Epithelial cell of esophagus (primary cell): ENCODE measurements around the gene SIX5.
A peak's percentile ranks its signal among the peaks of the same experiment; 100 is the strongest.

ENCODE experiments used
- DNase-seq: peaks from one replicate; pipeline ENCODE4 v3.0.0; 2010; ENCODE audit warnings: low read depth
- H3K4me3 ChIP-seq: 2 replicates; pipeline ENCODE4 v1.5.1; 2011; ENCODE audit warnings: mild to moderate bottlenecking, low read length, control low read depth
- TF ChIP-seq, protein P1 (sequence below): IDR thresholded peaks from 2 replicates; pipeline ENCODE4 v1.5.1; 2011; ENCODE audit warnings: low read depth, mild to moderate bottlenecking, low read length, control low read depth, inconsistent platforms; ENCODE audit not compliant: insufficient read depth; ENCODE audit errors: missing control alignments

SIX5 gene

DNA sequence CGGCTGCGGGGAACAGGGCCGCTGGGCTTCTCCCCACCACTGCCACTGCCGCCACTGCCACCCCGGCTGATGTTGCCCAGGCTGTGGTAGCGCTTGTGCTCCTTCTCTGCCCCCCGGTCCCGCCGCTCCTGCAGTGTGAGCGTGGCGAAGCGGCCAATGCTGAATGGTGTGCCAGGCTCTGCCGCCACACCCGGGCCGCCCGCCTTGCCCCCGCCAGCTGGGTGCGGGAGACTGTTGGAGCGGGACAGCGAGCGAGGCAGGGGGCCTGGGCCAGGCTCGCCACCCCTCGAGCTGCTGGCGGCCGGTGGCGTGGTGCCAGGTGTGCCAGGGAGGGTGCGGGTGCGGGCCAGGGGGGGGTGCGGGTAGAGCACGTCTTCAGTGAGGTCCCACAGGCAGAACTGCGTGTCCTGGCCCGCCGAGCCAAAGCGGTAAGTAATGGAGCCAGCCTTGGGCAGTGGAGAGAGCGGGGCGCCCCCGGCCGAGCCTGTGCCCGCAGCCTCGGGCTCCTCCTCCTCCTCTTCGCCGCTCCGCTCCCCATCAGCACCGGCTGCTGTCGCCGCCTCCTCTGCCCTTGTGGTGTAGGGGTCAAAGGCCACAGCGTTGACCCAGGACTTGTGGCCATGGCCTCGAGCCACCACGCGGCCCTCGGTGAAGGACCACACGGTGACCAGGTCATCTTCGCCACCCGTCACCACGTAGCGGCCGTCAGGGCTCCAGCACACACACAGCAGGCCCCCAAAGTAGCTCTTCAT lies 16.9 kb upstream of the SIX5 start:
- DNase-seq, result no peak
- TF ChIP-seq, protein P1, sequence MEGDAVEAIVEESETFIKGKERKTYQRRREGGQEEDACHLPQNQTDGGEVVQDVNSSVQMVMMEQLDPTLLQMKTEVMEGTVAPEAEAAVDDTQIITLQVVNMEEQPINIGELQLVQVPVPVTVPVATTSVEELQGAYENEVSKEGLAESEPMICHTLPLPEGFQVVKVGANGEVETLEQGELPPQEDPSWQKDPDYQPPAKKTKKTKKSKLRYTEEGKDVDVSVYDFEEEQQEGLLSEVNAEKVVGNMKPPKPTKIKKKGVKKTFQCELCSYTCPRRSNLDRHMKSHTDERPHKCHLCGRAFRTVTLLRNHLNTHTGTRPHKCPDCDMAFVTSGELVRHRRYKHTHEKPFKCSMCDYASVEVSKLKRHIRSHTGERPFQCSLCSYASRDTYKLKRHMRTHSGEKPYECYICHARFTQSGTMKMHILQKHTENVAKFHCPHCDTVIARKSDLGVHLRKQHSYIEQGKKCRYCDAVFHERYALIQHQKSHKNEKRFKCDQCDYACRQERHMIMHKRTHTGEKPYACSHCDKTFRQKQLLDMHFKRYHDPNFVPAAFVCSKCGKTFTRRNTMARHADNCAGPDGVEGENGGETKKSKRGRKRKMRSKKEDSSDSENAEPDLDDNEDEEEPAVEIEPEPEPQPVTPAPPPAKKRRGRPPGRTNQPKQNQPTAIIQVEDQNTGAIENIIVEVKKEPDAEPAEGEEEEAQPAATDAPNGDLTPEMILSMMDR, result no peak
- no peak overlapping the region for H3K4me3 ChIP-seq

DNA sequence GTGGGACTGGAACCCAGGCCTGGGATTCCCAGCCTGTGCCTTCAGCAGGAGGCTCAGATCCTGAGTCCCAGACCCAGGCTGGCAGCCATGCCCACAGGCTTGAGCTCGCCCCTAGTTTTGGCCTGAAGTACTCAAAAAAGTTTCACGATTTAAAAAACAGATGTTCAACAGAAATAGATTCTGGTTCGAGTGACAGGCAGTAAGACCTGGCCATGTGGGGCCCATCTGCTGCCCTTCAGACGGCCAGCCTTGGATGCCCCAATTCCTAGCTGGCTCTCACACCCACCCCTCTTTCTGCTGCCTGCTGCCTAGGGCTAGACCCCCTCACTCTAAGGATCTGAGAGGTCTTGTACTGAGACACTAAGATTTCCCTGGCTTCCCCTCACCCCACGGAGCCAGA lies 16.0 kb upstream of the SIX5 start:
- TF ChIP-seq, protein P1, result no peak
- no peak overlapping the region for H3K4me3 ChIP-seq
- no peak for DNase-seq

DNA sequence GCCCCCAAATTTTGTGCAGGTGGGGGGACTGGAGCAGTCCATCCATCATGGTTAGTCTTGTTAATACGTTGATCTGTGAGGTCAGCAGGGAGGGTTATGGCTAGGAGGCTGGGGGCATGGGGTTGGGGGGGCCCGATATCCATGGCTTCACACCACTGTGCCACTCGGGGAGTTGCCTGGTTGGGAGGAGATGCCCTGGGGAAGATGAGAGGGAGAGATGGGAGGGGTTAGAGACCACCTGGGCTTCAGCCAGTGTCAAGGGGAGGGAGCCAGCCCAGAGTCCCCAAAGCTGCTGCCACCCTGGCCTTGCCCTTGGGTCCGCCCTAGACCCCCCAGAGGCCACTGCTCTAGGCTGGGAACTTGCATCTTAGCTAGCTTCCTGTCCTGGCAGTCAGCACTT lies 15.0 kb upstream of the SIX5 start:
- DNase-seq, result no peak
- TF ChIP-seq, protein P1, result no peak
- H3K4me3 ChIP-seq, result no peak overlapping the region

DNA sequence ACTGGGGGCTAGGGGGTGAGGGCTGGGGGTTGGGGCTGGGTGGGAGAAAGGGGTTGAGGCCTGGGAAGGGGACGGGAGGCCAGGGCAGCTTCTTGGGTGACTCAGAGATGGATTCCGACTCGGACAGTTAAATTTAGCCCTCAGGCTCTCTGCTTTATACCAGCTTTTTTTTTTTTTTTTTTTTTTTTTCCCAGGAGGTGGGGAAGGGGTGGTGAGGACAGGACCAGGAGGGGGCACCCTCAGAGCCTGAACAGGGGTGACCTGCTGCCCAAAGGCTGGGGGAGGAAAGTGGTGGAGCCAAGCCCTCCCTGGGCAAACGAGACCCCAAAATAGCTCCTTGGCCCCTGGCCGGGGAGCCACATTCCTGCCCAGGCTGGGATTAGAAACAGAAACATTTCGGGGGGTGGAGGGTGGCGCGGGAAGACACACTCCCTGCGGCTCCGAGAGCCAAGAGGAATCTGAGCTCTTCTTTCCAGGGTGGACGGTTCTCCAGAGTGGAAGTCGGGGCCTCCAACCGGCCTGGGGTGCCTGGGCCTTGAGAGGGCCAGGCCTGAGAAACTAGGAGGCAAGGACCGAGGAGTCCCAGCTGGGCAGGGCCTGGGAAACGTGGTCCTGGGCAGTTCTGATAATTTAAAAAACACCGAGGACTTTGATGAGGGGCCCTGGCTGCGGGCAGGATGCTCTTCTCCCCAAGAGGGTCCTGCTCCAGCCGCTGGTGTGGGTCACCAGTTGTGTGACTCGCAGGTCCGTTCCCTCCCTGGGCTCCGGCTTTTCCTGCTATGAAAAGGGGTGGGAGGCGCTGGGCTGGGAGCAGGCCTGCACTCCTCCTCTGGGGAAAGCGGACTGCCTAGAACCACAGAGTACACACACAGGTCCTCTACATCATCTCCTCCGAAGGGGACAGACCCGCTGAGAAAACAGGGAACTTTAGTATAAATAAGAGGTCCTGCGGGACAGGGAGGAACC lies 14.1 kb upstream of the SIX5 start:
- DNase-seq, result peak; percentile 29
- no peak overlapping the region for H3K4me3 ChIP-seq
- TF ChIP-seq, protein P1, result no peak

DNA sequence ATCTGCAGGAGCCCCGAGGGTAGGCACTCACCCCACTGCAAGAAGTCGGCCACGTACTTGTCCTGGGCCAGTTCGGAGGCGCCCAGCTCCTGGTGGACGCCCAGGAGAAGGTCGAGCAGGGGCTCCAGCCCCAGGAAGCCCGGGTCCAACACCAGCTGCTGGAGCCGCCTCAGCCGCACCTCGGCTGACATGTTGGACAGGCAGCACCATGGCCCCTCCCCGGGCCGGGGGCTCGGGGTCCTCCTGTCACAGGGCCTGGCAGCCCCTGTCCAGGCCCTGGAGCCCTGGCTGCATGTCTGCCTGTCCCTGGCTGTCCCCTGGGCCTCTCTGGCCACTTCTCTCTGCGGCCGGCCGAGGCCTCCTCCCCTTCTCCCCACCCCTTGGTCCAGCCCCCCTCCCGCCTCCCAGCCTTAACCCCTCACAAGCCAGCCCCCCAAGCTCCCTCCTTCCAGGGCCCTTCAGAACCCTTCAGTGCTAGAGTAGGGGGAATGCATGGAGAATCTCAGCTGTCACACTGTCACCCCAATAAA lies 13.2 kb upstream of the SIX5 start, which contains the start of gene DMPK:
Gene DMPK, minus strand, starts transcription at position 329 of the 530 bp plus-strand sequence. Its CDS starts 138 bp downstream, at position 191.
- peak; percentile 48 for DNase-seq
- TF ChIP-seq, protein P1, result no peak
- H3K4me3 ChIP-seq, result no peak within 1 kb of the TSS

DNA sequence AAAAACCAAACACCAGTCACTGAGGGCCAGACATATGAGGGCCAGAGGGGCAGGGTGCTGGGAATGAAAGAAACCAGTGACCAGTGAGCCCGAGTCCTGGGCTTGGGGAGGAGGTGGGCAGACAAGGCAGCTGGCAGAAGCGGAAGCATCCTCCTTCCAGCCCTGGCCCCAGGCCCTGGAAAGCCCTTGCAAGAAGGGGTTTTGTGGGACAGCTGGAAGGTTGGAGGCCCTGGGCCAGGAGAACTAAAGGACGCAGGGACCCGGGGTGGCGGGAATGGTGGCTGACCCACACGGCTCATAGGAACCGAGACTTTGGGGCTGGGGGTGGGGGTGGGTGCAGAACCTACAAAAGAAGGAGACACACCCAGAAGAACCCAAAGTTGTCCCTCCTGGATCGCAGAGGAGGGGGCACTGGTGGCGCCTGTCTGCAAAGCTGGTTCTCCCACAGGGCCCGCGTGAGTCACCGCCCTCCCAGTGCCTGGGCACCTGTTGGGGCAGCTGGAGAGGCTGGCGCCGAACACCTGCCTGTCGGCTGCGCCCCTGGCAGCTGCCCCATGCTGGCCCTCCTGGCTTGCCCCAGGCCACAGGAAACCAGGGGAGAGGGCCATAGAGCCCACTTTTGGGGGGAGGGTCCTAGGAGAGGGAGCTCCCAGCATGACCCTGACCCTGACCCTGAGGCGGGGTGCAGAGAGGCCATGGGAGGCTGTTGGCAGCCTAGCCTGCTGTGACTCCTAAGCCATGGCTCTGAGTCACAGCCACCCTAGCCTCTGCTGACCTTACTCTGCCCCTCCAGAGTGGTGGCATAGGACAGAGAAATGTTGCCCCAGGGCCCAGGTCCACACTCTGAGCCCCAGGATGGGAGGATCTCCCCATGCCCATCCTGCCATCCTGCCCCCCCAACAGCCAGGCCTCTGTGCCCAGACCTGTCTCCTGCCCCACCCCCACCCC lies 12.4 kb upstream of the SIX5 start:
- H3K4me3 ChIP-seq, result no peak overlapping the region
- TF ChIP-seq, protein P1, result no peak
- DNase-seq, result peak; percentile 73
